Measurements from ENCODE around the gene HAS3. TPM values are rescaled to one million over a fixed set of nuclear protein-coding genes. Genes with fewer than 3 reads are reported as not detected.

Gene HAS3
- total RNA-seq, 1 donor from 2014 or later: 3.7 TPM

GRCh38 chr16:69084289-69084688, 21.2 kb upstream of the HAS3 start:
- TF ChIP-seq, protein P1, sequence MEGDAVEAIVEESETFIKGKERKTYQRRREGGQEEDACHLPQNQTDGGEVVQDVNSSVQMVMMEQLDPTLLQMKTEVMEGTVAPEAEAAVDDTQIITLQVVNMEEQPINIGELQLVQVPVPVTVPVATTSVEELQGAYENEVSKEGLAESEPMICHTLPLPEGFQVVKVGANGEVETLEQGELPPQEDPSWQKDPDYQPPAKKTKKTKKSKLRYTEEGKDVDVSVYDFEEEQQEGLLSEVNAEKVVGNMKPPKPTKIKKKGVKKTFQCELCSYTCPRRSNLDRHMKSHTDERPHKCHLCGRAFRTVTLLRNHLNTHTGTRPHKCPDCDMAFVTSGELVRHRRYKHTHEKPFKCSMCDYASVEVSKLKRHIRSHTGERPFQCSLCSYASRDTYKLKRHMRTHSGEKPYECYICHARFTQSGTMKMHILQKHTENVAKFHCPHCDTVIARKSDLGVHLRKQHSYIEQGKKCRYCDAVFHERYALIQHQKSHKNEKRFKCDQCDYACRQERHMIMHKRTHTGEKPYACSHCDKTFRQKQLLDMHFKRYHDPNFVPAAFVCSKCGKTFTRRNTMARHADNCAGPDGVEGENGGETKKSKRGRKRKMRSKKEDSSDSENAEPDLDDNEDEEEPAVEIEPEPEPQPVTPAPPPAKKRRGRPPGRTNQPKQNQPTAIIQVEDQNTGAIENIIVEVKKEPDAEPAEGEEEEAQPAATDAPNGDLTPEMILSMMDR (conservative IDR thresholded peaks at IDR 0.05): no peak
- Mint-ChIP-seq H3K9me3 (no peaks in the 10 kb centered on the region), H3K27me3 (no peaks in the 10 kb centered on the region), H3K36me3 (peaks cover 6% of the 10 kb centered on the region), H3K27ac (no peak overlapping the region), H3K4me3 (no peak overlapping the region), H3K4me1 (ENCODE audit: unreplicated experiment) (peaks cover 12% of the 10 kb centered on the region)
- no peak for DNase-seq (ENCODE audit: extremely low spot score, unreplicated experiment)

DNA sequence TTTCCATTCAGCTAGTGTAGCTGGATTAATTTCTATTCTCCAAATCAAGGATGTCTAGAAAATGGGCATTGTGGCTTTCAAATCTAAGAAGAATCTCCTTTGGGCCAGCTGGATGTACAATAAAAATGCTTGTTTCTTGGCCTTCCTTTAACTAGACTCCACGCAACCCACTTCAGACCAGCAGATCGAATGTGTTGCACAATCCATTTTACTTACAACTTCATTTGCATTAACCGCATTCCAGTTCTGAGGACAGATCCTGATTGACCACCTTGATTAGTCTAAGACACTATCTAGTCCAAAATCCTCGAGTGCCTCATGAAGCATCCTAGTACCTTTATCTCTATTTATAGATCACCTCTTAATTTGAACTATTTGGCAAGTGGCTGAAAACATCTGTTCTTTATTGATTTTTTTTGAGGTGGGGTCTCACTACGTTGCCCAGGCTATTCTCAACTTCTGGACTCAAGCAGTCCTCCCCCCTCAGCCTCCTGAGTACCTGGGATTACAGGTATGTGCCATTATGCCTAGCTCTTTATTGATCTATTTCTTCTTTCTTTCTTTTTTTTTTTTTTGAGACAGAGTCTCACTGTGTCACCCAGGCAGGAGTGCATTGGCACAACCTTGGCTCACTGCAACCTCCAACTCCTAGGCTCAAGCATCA, 20.3 kb upstream of the HAS3 start:
- Mint-ChIP-seq H3K36me3 (peaks cover 6% of the 10 kb centered on the region), H3K4me1 (ENCODE audit: unreplicated experiment) (peaks cover 13% of the 10 kb centered on the region), H3K27me3 (no peaks in the 10 kb centered on the region), H3K4me3 (no peak overlapping the region), H3K27ac (no peak overlapping the region), H3K9me3 (no peaks in the 10 kb centered on the region)
- TF ChIP-seq, protein P1 (conservative IDR thresholded peaks at IDR 0.05): no peak
- no peak for DNase-seq (ENCODE audit: extremely low spot score, unreplicated experiment)

DNA sequence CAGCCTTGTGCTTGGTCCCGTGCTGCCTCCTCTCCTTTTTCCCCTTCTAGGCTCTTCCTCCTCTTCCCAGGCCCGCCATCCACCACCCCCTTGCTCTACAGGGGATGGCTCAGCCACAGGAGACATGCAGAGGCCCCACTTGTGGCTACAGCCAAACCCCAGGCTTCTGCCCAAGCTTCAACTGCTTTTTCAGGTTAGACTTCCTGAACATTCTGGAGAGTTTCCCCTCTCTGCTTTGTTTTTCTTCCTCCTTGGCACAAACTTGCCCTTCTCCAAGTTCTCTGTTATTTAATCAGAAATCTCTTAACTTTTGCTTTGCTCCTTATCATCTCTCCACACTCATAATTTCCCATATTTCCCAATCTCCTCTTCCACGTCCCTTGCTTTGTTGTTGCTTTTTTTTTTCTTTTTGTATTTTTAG, 18.3 kb upstream of the HAS3 start:
- Mint-ChIP-seq H3K9me3 (no peaks in the 10 kb centered on the region), H3K27me3 (no peaks in the 10 kb centered on the region), H3K4me1 (ENCODE audit: unreplicated experiment) (peaks cover 13% of the 10 kb centered on the region), H3K4me3 (no peak overlapping the region), H3K36me3 (peaks cover 6% of the 10 kb centered on the region), H3K27ac (no peak overlapping the region)
- no peak for DNase-seq (ENCODE audit: extremely low spot score, unreplicated experiment)
- TF ChIP-seq, protein P1 (conservative IDR thresholded peaks at IDR 0.05): no peak

DNA sequence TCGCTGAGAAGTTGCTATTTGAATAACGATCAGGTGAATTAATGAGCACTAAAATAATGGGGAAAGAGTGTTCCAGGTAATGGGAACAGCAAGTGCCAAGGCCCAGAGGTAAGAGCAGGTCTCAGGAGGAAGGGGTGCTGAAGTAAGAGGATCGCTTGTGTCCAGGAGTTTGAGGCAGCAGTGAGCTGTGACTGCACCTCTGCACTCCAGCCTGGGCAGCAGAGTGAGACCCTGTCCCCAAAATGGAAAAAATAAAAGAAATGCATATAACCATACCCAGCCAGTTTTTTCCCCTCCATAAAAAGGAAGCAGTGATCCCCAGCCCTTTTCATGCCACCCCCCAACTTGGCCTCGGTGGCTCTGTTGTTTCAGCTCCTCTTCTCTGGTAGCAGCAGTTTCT, 16.8 kb upstream of the HAS3 start:
- no peaks in the 10 kb centered on the region for H3K27me3 Mint-ChIP-seq
- DNase-seq (ENCODE audit: extremely low spot score, unreplicated experiment): no peak
- H3K4me1 Mint-ChIP-seq (ENCODE audit: unreplicated experiment): peaks cover 13% of the 10 kb centered on the region
- H3K36me3 Mint-ChIP-seq: peaks cover 5% of the 10 kb centered on the region
- TF ChIP-seq, protein P1 (conservative IDR thresholded peaks at IDR 0.05): no peak
- H3K9me3 Mint-ChIP-seq: no peaks in the 10 kb centered on the region
- peak overlapping the region; percentile 7 for H3K4me3 Mint-ChIP-seq
- H3K27ac Mint-ChIP-seq: peak overlapping the region; percentile 22

DNA sequence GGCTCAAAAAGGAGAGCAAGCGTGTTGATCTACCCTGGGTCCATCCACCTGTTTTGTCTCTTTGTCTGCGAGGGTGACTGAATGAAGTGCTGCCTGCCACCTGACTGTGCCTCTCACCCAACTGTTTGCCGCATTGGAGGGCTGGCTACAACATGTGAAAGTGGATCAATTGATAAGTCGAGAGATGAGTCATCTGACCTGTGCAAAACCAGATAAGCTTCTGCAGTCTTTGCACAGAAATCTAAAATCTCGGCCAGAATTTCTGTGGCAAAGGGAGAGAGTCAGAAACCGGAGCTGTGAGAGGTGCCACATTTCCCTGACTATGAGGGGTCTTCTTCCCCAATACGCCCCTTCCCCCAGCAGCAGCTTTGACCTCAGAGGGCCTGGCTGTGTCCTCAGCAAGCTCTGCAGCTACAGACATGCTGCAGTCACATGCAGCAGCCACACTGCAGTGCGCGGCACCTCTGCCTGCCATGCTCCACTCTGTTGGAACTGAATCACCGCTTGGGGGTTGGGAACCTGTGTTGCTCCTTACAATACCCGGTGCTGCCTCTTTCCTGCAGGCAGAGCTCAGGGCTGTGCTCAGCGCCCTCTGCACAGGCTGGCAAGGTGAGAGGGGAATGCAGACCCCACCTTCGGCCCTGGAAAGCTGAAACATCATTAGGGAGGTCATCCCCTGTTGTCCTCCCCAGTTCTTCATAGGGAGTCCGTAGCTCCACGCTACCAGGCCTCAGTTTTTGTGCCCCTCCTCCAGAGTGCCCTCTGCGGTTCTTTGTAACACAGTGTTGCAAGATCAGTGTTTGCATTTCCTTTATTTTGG, 16.2 kb upstream of the HAS3 start:
- Mint-ChIP-seq H3K4me3 (peak overlapping the region; percentile 7), H3K4me1 (ENCODE audit: unreplicated experiment) (peaks cover 13% of the 10 kb centered on the region)
- no peak for DNase-seq (ENCODE audit: extremely low spot score, unreplicated experiment)

More for the DNA sequence above, 16.2 kb upstream of the HAS3 start:
- Mint-ChIP-seq H3K27me3 (peaks cover 2% of the 10 kb centered on the region), H3K27ac (peak overlapping the region; percentile 22), H3K36me3 (peaks cover 3% of the 10 kb centered on the region), H3K9me3 (no peaks in the 10 kb centered on the region)
- TF ChIP-seq, protein P1 (conservative IDR thresholded peaks at IDR 0.05): no peak
